ENCODE results near the gene VMP1. TPM values are rescaled to one million over a fixed set of nuclear protein-coding genes. Genes with fewer than 3 reads are reported as not detected.

The VMP1 gene
- total RNA-seq, 4 donors from 2014 or later: 48.3 to 108 (median 72.4) TPM

GRCh38 chr17:59760160-59760559 lies 52.7 kb downstream of the VMP1 start:
- no peaks in the 10 kb centered on the region for H3K27me3 ChIP-seq
- TF ChIP-seq POLR2A (IDR thresholded peaks at IDR 0.05): no peak
- TF ChIP-seq POLR2AphosphoS5 (IDR thresholded peaks at IDR 0.05): no peak
- no peak for TF ChIP-seq EP300 (IDR thresholded peaks at IDR 0.05)
- no peak for TF ChIP-seq CTCF (IDR thresholded peaks at IDR 0.05)
- peaks cover 6% of the 10 kb centered on the region for H3K9me3 ChIP-seq
- H3K27ac ChIP-seq: no peak overlapping the region
- WGBS: 86% methylated on average over 1 of the region's 1 CpG
- peaks cover 12% of the 10 kb centered on the region for H3K4me1 ChIP-seq
- peaks cover 6% of the 10 kb centered on the region for H3K36me3 ChIP-seq
- DNase-seq (ENCODE audit: low spot score in 2 of 2): no peak
- no peak overlapping the region for H3K4me3 ChIP-seq

- H3K9me3 ChIP-seq: peaks cover 6% of the 10 kb centered on the region
- H3K4me3 ChIP-seq: no peak overlapping the region
- TF ChIP-seq CTCF (IDR thresholded peaks at IDR 0.05) (no peak), POLR2A (IDR thresholded peaks at IDR 0.05) (no peak), POLR2AphosphoS5 (IDR thresholded peaks at IDR 0.05) (no peak), EP300 (IDR thresholded peaks at IDR 0.05) (no peak)
- no peak for DNase-seq (ENCODE audit: low spot score in 2 of 2)
- H3K27ac ChIP-seq: no peak overlapping the region
- H3K27me3 ChIP-seq: no peaks in the 10 kb centered on the region
- WGBS: 78% methylated on average over 3 of the region's 3 CpGs
- H3K36me3 ChIP-seq: peaks cover 6% of the 10 kb centered on the region
- peaks cover 6% of the 10 kb centered on the region for H3K4me1 ChIP-seq
Measured at GRCh38 chr17:59761385-59762048, 54.1 kb downstream of the VMP1 start.

GRCh38 chr17:59762049-59762823 lies 54.8 kb downstream of the VMP1 start:
- 87% methylated on average over 4 of the region's 4 CpGs for WGBS
- no peak for DNase-seq (ENCODE audit: low spot score in 2 of 2)
- TF ChIP-seq POLR2AphosphoS5 (IDR thresholded peaks at IDR 0.05) (no peak), CTCF (IDR thresholded peaks at IDR 0.05) (no peak), EP300 (IDR thresholded peaks at IDR 0.05) (no peak), POLR2A (IDR thresholded peaks at IDR 0.05) (no peak)
- H3K9me3 ChIP-seq: peaks cover 6% of the 10 kb centered on the region
- H3K4me3 ChIP-seq: no peak overlapping the region
- H3K27ac ChIP-seq: no peak overlapping the region
- H3K4me1 ChIP-seq: peaks cover 2% of the 10 kb centered on the region
- H3K36me3 ChIP-seq: peaks cover 10% of the 10 kb centered on the region
- no peaks in the 10 kb centered on the region for H3K27me3 ChIP-seq

GRCh38 chr17:59762824-59763374 lies 55.4 kb downstream of the VMP1 start:
- Histone ChIP-seq H3K27ac (no peak overlapping the region), H3K27me3 (no peaks in the 10 kb centered on the region), H3K4me3 (no peak overlapping the region), H3K9me3 (peaks cover 6% of the 10 kb centered on the region), H3K36me3 (peaks cover 10% of the 10 kb centered on the region), H3K4me1 (peaks cover 2% of the 10 kb centered on the region)
- no peak for TF ChIP-seq CTCF (IDR thresholded peaks at IDR 0.05)
- no peak for TF ChIP-seq POLR2A (IDR thresholded peaks at IDR 0.05)
- no peak for TF ChIP-seq EP300 (IDR thresholded peaks at IDR 0.05)
- no peak for TF ChIP-seq POLR2AphosphoS5 (IDR thresholded peaks at IDR 0.05)
- no peak for DNase-seq (ENCODE audit: low spot score in 2 of 2)

GRCh38 chr17:59763861-59764260 lies 56.4 kb downstream of the VMP1 start:
- WGBS: 93% methylated on average over 1 of the region's 1 CpG
- H3K9me3 ChIP-seq: peaks cover 6% of the 10 kb centered on the region
- no peak overlapping the region for H3K27ac ChIP-seq
- peaks cover 2% of the 10 kb centered on the region for H3K4me1 ChIP-seq
- no peak overlapping the region for H3K4me3 ChIP-seq
- no peak for DNase-seq (ENCODE audit: low spot score in 2 of 2)
- H3K36me3 ChIP-seq: peaks cover 16% of the 10 kb centered on the region
- TF ChIP-seq CTCF (IDR thresholded peaks at IDR 0.05) (no peak), POLR2AphosphoS5 (IDR thresholded peaks at IDR 0.05) (no peak), EP300 (IDR thresholded peaks at IDR 0.05) (no peak), POLR2A (IDR thresholded peaks at IDR 0.05) (no peak)
- H3K27me3 ChIP-seq: no peaks in the 10 kb centered on the region

Data from suprapubic skin (tissue), 4 donors.